Airway epithelial cell (primary cell): Measurements from ENCODE around the gene KRTAP22-1. TPM values are rescaled to one million over a fixed set of nuclear protein-coding genes. Genes with fewer than 3 reads are reported as not detected.

ENCODE experiments used
- total RNA-seq: library from RNA; depleted of rRNA; stranded (reverse); fragments of >200 nt; gene quantifications from 2 replicates; pipeline ENCODE4 v1.2.3, GENCODE V29; 2015

The KRTAP22-1 gene
- not detected in 2 replicates for total RNA-seq

DNA sequence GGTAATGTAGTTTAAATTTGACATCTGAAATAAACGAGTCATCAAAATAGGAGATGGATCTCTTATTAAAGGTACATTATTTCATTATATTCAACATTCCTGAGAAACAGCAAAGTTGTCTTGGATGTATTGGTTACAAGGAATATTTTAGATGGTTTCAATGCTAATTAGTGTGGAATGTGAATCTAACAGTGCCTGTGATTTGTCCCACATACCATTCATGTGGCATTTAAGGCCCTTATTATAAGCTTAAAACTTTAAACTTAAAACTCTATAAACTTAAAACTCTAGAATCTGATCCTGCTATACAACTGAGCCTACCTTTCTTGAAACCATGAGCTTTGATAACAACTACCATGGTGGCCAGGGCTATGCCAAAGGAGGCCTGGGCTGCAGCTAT is at the start of gene KRTAP22-1:
Gene KRTAP22-1, plus strand, starts transcription at position 301 of the 400 bp plus-strand sequence.

DNA sequence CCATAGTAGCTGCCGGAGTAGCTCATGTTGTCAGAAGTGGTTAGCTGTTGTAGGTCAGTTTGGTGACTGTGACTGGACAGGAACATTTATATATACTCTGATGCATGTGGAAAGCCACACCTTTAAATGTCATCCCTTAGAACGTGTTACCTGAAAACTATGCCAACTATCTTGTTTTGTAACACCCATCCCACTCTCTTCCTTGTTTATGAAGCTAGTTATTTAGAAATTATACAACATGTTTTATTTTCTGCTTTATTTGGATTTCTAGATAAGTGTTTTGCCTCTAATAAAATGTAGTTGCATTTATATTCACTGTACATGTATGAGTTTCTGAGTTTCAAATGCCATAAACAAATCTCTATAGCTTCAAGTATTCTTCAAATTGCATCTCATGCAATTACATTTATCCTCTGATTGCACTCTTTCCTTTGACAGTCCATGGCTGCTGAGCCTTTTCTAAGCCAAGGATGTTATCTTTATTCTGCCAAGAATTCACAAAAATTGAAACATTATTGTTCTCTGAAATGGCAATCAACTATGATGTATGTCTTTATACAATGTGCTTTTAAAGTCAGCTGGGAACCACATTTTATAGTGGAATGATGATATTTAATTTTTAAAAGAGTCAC is 39.5 kb upstream of the KRTAP22-1 start, which contains the start of gene KRTAP19-7:
Gene KRTAP19-7, minus strand, starts transcription at position 51 of the 632 bp plus-strand sequence. Its CDS starts 25 bp downstream, at position 26.

DNA sequence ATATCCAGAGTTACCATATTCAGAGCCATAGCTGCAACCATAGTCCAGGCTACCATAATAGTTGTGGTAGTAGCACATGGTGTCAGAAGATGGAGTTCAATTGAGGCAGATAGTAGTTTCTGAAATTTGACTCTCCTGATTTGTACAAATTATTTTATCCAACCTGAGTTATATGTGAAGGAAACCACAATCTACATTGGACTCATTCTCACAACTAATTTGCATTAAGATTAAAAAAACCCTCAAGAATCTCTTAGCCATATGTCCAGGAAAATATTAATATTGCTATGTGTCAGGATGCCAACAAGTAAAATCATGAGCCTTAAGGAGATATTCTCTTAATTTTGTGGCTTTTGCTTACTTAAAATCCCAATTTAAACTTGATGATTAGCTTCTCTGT is 10.6 kb upstream of the KRTAP22-1 start, which contains the start of gene KRTAP22-2:
Gene KRTAP22-2, minus strand, starts transcription at position 101 of the 400 bp plus-strand sequence.

DNA sequence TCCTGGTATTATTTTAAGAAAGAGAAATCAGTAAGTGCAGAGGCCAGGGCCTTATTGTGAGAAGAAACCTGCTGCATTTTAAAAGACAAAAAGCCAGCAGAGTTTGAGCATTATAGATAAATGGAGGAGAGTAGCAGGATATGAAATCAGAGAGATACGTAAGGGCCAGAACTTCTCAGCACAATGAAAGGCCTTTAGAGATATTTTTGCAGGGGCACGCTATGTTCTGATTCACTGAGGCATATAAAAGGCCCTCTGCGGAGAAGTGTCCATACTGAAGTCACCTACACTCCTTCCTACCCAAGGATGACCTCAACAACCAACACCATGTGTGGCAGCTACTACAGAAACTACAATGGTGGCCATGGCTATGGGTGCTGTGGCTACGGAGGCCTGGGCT is 8.7 kb upstream of the KRTAP22-1 start, which contains the start of gene KRTAP6-3:
Gene KRTAP6-3, plus strand, starts transcription at position 301 of the 400 bp plus-strand sequence. Its CDS starts 6 bp downstream, at position 307.

DNA sequence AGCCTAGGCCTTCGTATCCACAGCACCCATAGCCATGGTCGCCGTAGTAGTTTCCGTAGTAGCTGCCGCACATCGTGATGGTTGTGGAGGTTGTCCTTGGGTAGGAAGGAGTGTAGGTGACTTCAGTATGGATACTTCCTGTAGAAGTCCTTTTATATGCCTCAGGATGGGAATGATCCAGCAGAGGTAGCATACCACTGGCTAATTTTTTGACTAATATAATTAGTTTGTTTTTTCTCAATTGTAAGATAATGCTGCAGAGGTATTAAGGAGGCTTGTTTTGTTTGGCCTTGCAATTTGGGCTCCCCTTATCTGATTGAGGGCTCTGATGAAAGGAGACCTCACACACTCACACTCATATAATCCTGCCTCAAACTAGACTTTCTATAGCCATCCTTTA is 2.1 kb upstream of the KRTAP22-1 start, which contains the start of gene KRTAP6-2:
Gene KRTAP6-2, minus strand, starts transcription at position 101 of the 400 bp plus-strand sequence. Its CDS starts 28 bp downstream, at position 73.

DNA sequence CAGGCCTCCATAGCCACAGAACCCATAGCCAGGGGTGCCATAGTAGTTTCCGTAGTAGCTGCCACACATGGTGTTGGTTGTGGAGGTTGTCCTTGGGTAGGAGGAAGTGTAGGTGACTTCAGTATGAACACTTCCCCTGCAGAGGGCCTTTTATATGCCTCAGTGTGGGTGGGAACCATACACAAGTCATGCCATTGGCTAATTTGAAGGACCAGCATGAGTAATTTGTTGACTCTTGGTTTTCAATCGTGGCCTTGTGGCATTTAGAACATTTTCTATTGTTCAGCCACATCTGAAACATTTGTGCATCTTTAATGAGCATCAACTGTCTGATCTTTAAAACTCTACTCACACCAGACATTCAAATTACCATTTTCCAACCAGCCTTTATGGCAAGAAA is 12.9 kb downstream of the KRTAP22-1 start, which contains the start of gene KRTAP6-1:
Gene KRTAP6-1, minus strand, starts transcription at position 95 of the 400 bp plus-strand sequence. Its CDS starts 26 bp downstream, at position 69.

DNA sequence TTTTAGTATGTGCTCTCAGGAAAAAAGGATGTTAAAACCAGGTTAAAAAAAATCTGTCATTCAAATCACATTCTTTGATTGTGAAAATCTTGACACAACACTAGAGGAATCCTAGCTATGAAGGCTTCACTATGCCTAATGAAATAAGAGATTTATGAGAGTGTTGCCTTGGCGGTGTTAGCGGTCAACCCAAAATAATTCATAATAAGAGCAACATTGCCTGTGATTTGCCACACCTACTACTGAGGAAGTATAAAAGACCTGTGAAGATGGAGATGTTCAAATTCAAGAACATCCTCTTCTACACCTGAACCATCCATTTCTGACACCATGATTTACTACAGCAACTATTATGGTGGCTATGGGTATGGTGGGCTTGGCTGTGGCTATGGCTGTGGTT is 15.2 kb downstream of the KRTAP22-1 start, which contains the start of gene KRTAP20-1:
Gene KRTAP20-1, plus strand, starts transcription at position 301 of the 400 bp plus-strand sequence. Its CDS starts 30 bp downstream, at position 331.

DNA sequence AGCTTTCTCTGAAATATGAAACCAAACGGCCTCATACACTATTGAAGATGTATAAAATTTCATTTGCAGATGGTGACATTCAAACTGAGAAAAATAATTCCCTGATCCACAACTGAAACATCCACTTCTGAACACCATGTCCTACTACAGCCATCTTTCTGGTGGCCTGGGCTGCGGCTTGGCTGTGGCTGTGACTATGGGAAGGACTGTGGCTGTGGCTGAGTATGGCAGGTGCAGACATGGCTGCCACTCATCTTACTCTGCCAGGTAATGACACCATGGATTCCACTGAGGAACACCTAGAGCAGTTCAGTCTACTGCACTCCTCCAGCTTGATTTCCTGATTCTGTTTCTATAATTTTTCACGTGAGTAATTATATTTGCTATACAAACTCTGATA is 19.6 kb downstream of the KRTAP22-1 start, which contains the start of gene KRTAP20-4:
Gene KRTAP20-4, plus strand, starts transcription at position 106 of the 400 bp plus-strand sequence.

DNA sequence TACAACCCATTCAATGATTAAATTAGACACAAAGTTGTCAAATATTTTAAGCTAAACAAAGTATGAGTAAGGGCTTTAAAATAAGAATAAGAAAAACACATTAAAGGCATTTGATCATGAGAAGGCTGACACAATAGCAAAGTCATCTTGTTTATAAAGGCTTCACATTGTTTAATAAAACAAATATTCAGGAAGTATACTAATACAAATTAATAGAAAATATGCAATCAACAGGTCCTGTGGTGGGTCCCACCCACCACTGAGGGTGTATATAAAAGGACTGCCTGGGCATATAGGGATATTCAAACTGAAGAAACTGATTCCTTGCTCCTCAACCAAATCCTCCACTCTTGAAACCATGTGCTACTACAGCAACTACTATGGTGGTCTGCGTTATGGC is 34.0 kb downstream of the KRTAP22-1 start, which contains the start of gene KRTAP20-2:
Gene KRTAP20-2, plus strand, starts transcription at position 301 of the 400 bp plus-strand sequence. Its CDS starts 58 bp downstream, at position 359.

DNA sequence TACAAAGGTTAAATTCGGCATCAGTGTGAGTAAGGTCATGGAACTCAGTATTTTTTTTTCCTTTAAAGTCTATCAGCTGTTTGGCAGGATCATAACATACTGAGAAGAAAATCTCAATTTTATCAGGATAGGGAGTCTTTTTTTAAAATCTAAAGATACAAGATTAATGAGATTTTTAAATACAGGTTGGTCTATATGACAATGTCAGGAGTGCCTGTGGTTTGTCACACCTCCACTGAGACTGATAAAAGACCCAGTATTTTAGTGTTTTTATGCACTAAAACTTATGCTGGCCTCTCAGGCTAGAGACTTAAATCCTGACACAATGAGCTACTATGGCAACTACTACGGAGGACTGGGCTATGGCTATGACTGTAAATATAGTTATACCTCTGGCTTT is 41.7 kb downstream of the KRTAP22-1 start, which contains the start of gene KRTAP20-3:
Gene KRTAP20-3, plus strand, starts transcription at position 301 of the 400 bp plus-strand sequence.

Other genes starting within 250 kb of the KRTAP22-1 start
- gene KRTAP13-2, start 228.8 kb upstream of the KRTAP22-1 start, total RNA-seq, result not detected in 2 replicates
- not detected in 2 replicates for gene KRTAP13-1, start 205.1 kb upstream of the KRTAP22-1 start, total RNA-seq
- gene KRTAP13-3, start 175.2 kb upstream of the KRTAP22-1 start, total RNA-seq, result not detected in 2 replicates
- not detected in 2 replicates for gene KRTAP13-4, start 170.9 kb upstream of the KRTAP22-1 start, total RNA-seq
- not detected in 2 replicates for gene KRTAP15-1, start 160.8 kb upstream of the KRTAP22-1 start, total RNA-seq
- gene KRTAP19-1, start 120.7 kb upstream of the KRTAP22-1 start, total RNA-seq, result not detected in 2 replicates
- not detected in 2 replicates for gene KRTAP19-2, start 113.7 kb upstream of the KRTAP22-1 start, total RNA-seq
- not detected in 2 replicates for gene KRTAP19-3, start 109.1 kb upstream of the KRTAP22-1 start, total RNA-seq
- gene KRTAP19-4, start 103.9 kb upstream of the KRTAP22-1 start, total RNA-seq, result not detected in 2 replicates
- not detected in 2 replicates for gene KRTAP19-5, start 98.9 kb upstream of the KRTAP22-1 start, total RNA-seq
- not detected in 2 replicates for gene KRTAP19-6, start 59.2 kb upstream of the KRTAP22-1 start, total RNA-seq
- not detected in 2 replicates for gene KRTAP19-7, start 39.8 kb upstream of the KRTAP22-1 start, total RNA-seq
- not detected in 2 replicates for gene KRTAP22-2, start 10.7 kb upstream of the KRTAP22-1 start, total RNA-seq
- gene KRTAP6-3, start 8.6 kb upstream of the KRTAP22-1 start, total RNA-seq, result not detected in 2 replicates
- gene KRTAP6-2, start 2.2 kb upstream of the KRTAP22-1 start, total RNA-seq, result not detected in 2 replicates
- gene KRTAP6-1, start 12.8 kb downstream of the KRTAP22-1 start, total RNA-seq, result not detected in 2 replicates
- gene KRTAP20-1, start 15.3 kb downstream of the KRTAP22-1 start, total RNA-seq, result not detected in 2 replicates
- gene KRTAP20-4, start 19.5 kb downstream of the KRTAP22-1 start, total RNA-seq, result not detected in 2 replicates
- not detected in 2 replicates for gene KRTAP20-2, start 34.1 kb downstream of the KRTAP22-1 start, total RNA-seq
- gene KRTAP20-3, start 41.8 kb downstream of the KRTAP22-1 start, total RNA-seq, result not detected in 2 replicates
- not detected in 2 replicates for gene KRTAP21-3, start 117.7 kb downstream of the KRTAP22-1 start, total RNA-seq
- gene KRTAP21-2, start 146.2 kb downstream of the KRTAP22-1 start, total RNA-seq, result not detected in 2 replicates
- gene KRTAP21-1, start 154.3 kb downstream of the KRTAP22-1 start, total RNA-seq, result not detected in 2 replicates
- gene KRTAP8-1, start 212.2 kb downstream of the KRTAP22-1 start, total RNA-seq, result not detected in 2 replicates
- gene KRTAP7-1, start 228.7 kb downstream of the KRTAP22-1 start, total RNA-seq, result not detected in 2 replicates